Eye (tissue), 1 donor: ENCODE data around the gene BARHL1.

Experiments
- DNase-seq: peaks from one replicate; pipeline ENCODE4 v3.0.0-alpha.2; 2015

BARHL1 gene

GRCh38 chr9:132582276-132582785 is at the start of gene BARHL1:
Gene BARHL1, plus strand, starts transcription at chr9:132582606. Its CDS starts 192 bp downstream, at chr9:132582798.
- no peak for DNase-seq

DNA sequence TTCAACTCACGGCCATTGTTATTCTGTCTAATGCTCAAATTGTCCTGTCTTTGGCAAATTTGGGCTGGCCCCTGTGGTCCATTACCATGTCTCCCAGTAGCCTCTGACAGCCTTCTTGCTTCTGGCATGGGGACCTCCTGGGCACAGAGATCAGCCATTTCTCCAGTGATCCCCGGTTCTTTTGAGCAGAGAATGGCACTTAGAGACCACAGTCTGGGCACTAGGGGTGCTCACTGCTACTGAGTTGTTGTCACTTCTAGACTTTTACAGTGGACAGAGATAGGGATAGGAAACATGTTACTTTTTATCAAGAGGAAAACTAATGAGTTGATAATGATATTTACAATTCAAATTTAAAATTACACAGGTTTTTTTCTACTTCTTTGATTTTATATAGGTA is 47.6 kb upstream of the BARHL1 start:
- DNase-seq, result no peak

DNA sequence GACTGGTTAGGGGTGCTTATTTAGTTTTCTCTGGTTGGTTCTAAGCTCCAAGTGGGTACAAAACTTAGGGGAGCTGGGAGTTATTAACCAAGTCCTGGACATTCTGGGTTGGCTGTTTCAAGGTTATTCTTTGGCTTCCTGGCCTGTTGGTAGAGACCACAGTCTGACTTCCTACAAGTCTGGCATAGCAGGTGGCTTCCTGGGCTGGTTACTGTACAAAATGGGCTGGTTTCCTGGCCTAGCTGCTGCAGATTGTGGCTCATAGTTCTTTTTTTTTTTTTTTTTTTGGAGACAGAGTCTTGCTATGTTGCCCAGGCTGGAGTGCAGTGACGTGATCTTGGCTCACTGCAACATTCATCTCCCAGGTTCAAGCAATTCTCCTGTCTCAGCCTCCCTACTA is 46.3 kb upstream of the BARHL1 start:
- DNase-seq, result no peak

- DNase-seq, result no peak
These were observed 45.1 kb upstream of the BARHL1 start for GRCh38 chr9:132537352-132537751.

- DNase-seq, result no peak
These were observed 44.3 kb upstream of the BARHL1 start for GRCh38 chr9:132538071-132538470.

GRCh38 chr9:132539096-132539495 is 43.3 kb upstream of the BARHL1 start:
- DNase-seq, result no peak

- DNase-seq, result no peak
These were observed 41.4 kb upstream of the BARHL1 start for GRCh38 chr9:132541051-132541450.

DNA sequence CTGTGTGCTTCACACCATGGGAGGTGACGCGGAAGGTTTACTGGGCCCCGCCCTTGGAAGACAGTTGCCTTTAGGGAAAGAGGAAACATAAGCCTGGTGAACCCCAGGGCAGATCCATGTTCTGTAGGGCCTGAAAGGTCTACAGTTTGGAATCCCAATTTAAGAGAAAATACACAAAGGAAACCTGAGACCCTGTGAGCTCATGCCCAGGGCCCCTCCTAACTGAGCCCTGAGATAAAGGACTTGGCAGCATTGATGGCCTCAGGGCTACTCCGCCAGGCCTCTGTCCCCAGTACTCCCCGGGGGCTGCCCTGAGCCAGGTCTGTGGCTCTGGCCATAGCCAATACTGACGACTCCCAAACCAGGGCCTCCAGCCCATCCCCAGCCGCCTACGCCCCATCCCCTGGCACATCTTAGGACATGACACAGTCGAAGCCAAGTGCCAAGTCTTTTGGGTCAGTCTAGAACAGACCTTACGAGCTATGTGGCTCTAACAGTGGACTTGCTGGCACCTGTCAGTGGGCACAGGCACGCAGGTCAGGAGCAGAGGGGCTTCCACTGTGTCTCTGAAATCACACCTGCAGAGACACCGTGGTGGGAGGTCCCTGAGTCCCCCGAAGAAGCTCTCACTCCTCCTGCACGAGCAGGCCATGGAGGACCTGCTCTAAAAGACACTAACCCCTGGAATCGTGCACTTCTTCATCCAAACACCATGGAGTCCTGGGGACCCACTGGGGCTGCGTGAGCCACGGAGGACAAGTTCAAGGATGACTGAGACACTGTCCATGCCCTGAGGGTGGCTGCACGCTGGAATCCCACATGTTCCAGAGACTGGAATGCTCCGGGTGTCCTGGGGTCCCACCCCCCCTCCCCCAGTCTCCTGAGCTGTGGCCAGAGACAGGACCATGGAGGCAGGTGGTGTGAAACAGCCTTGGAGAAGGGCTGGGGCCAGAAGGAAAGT is 40.3 kb upstream of the BARHL1 start:
- DNase-seq, result peak; percentile 16

DNA sequence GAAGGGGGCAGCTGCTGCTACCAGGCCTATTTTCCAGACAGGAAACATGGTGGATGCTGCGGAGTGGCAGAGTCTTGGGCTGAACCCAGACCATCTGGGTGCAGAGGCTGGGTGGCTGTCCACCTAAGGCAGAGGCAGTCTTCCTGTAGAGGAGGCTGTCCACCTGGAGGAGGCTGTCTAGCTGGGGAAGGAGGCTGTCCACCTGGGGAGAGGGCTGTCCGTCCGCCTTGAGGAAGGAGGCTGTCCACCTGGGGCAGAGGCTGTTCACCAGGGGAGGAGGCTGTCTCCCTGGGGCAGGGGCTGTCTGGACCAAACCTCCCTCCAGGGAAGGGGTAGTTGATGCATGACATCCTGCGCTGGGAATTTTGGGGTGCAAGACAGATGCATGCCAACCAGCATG is 39.2 kb upstream of the BARHL1 start:
- peak; percentile 26 for DNase-seq

DNA sequence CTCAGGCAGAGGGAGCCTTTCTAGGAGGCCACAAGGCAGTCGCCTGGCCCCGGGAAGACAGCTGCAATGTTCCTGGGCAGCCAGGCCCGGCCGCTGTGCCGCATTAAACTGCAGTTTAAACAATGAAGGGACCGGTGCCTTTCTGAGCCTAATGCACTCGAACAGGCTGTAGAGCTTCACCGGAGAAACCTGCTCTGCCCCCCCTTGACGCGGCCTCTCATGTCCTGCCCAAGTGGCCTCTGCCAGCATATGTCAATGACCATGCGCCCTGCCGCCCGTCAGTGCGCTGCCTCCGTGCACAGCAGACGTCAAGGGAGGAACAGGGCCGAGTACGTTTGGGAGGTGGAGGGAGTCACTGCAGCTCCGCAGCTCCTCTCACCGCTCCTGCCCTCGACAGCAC is 38.4 kb upstream of the BARHL1 start:
- DNase-seq, result peak; percentile 95

- DNase-seq, result peak; percentile 20
These were observed 36.8 kb upstream of the BARHL1 start for GRCh38 chr9:132545578-132545977.

- DNase-seq, result peak; percentile 94
These were observed 36.0 kb upstream of the BARHL1 start for GRCh38 chr9:132546148-132547051.

GRCh38 chr9:132547052-132547431 is 35.4 kb upstream of the BARHL1 start:
- DNase-seq, result no peak

- DNase-seq, result no peak
These were observed 35.0 kb upstream of the BARHL1 start for GRCh38 chr9:132547436-132547835.

- DNase-seq, result no peak
These were observed 34.3 kb upstream of the BARHL1 start for GRCh38 chr9:132547976-132548730.

DNA sequence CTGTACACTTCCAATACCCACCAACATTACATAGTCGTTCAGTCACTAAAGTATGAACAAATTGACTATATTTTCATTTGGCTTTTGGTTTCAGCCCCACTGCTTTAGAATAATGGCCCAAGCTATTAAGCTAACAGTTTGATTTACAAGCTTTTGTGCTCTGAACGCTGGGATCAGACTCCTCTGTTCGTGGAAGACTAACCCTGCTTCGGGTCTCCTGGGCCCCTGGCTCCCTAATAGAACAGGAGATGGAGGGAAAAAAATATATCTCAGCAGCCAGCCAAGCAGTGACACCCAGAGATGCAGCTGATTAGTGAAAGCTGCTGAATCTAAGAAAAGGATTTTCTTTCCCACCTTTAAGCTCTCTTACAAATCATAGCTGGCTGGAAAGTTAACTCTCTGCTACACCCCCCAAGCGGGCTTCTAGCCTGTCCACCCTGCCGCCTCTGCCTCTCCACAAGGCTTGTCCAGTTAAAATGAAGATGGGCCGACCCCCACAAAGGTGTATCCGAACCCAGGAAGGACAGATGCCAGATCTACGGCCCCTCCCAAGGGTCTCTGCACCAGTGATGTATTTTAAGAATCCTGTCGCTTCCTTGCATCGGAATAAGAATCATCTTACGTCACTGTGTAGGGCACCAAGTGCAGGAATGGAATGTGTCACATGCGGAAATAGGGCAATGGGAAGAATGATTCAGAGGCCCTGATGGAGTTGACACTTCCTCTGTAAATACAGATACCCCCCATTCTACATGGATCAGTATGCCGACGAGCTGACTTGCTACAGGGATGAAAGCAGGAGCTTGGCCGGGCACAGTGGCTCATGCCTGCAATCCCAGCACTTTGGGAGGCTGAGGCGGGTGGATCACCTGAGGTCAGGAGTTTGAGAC is 33.4 kb upstream of the BARHL1 start:
- DNase-seq, result peak; percentile 77

DNA sequence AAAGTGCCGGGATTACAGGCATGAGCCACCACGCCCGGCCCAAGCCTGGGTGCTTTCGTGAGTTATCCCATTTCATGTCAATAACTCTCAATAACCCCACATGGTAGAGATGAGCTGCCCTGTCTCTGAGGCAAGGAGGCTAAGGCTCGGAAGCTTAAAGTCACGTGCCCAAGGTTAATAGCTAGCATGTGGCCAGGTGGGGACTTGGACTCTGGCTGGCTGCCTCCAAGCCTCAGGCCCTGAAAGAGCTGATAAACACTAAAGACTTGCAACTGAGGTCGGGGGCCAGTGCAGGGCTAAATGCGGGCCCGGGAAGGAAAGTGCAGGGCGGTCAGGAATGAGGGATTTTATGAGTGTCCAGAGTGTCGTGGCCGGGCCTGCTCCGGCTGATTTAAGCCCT is 30.9 kb upstream of the BARHL1 start:
- DNase-seq, result no peak

DNA sequence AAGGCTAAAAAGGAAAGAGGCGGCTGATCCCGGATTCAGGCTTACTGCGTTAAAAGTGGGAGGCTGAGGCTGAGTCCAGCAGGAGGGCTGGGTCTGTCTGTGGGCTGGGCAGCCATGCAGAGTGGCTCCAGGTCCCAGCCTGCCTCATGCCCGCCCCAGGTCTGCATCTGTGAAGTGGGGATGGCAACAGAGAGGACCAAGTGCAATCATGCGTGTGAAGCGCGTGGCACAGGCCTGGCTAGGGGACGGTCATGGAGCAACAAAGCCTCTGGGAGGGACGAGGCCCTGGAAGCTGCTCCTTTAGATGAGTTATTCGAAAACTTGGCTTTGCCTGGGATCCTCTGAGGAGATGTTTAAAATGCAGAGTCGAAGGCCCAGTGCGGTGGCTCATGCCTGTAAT is 30.4 kb upstream of the BARHL1 start:
- no peak for DNase-seq

DNA sequence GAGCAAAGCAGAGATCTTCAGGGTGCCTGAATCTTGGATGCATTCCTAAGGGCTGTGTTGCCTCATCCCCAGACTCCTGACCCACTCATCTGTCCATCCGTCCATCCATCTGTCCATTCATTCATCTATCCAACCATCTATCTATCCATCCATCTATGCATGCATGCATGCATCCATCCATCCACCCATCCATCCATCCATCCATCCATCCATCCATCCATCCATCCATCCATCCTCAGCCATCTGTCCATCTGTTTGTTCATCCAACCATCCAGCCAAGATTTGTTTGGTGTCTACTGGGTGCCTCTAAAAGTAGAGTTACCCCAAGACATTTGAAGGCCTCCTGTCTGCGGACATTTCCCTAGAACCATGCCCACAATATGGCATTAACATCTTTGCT is 27.7 kb upstream of the BARHL1 start:
- no peak for DNase-seq

DNA sequence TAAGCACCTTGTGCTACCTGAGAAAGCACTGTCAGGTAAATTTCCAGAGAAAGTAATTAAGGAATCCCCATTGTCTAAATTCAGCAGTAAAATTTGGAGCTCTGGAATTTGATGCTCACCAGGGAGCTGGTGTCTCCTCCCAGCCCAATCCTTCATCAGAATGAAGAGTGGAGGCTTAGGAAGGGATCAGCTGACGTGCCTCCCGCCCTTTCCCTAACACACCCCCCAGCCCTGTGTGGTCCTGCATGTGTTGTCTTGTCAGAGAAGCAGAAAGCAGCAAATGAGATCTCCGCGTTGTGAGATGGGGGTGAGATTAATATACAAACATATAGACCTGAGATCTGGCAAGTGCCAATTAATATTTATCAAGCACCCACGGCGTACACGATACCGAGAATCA is 26.9 kb upstream of the BARHL1 start:
- DNase-seq, result peak; percentile 30

DNA sequence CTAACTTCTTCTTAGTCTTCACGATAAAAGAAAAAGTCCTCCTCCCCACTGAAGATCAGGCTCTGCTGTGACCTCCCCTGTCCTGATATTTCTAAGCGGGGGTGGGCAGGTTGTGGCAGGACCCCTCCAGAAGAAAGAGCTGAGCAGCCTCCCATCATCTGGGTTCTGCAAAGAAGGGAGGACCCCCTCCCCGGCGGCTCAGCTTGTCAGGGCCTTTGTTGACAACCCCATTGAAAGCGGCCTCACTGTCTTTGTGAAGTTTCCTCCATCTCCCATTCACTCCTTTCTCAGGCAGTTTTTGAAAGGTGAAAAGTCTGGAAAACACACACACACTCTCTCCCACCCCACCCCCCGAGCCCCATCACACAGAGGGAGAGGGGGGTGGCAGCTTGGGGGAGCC is 26.2 kb upstream of the BARHL1 start:
- no peak for DNase-seq

DNA sequence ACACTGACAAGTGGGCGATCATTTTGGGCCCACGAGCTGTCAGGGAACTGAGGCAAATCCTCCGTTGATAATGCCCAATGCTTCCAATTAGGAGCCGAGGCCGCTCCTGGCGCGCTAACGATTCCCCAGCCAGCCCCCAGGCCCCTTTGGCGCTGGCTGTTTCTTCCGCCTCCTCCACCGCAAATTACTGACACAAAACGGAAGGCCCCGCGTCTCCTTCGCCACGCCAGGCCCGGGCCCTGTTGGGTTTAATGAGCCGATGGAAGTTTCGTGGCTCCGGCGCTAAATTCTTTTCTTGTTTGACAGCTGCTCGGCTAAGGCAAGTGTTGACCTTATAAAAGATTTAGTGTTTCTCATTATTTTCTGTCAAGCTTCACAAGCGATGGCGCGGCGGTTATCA is 25.7 kb upstream of the BARHL1 start:
- DNase-seq, result peak; percentile 86
